GM19193 (cell line): ENCODE results near the gene SMARCA1.

Experiments used
- POLR2A ChIP-seq: IDR thresholded peaks from 4 replicates; pipeline ENCODE4 v1.6.1; 2011; ENCODE audit not compliant: insufficient read depth, insufficient read length; ENCODE audit errors: extremely low read depth

Gene SMARCA1

GRCh38 chrX:129523079-129523911 is at the start of gene SMARCA1:
SMARCA1 (minus strand) TSS chrX:129523490; CDS start chrX:129523370, 120 bp downstream.
- TF ChIP-seq POLR2A: no peak

GRCh38 chrX:129572422-129572821 is 49.1 kb upstream of the SMARCA1 start:
- TF ChIP-seq POLR2A: no peak

- no peak for TF ChIP-seq POLR2A
Observed at GRCh38 chrX:129568349-129568748, 45.1 kb upstream of the SMARCA1 start.

GRCh38 chrX:129566073-129566472 is 42.8 kb upstream of the SMARCA1 start:
- no peak for TF ChIP-seq POLR2A

GRCh38 chrX:129565046-129565650 is 41.9 kb upstream of the SMARCA1 start:
- TF ChIP-seq POLR2A: no peak

- no peak for TF ChIP-seq POLR2A
Observed at GRCh38 chrX:129561453-129561852, 38.2 kb upstream of the SMARCA1 start.

- no peak for TF ChIP-seq POLR2A
Observed at GRCh38 chrX:129559783-129560182, 36.5 kb upstream of the SMARCA1 start.

- no peak for TF ChIP-seq POLR2A
Observed at GRCh38 chrX:129557844-129558480, 34.7 kb upstream of the SMARCA1 start.

GRCh38 chrX:129556806-129557315 is 33.6 kb upstream of the SMARCA1 start:
- TF ChIP-seq POLR2A: no peak

GRCh38 chrX:129553619-129554288 is 30.5 kb upstream of the SMARCA1 start:
- TF ChIP-seq POLR2A: no peak

- TF ChIP-seq POLR2A: no peak
Observed at GRCh38 chrX:129549124-129549523, 25.8 kb upstream of the SMARCA1 start.

- no peak for TF ChIP-seq POLR2A
Observed at GRCh38 chrX:129545408-129545807, 22.1 kb upstream of the SMARCA1 start.

GRCh38 chrX:129544780-129545179 is 21.5 kb upstream of the SMARCA1 start:
- TF ChIP-seq POLR2A: no peak

GRCh38 chrX:129540722-129541184 is 17.5 kb upstream of the SMARCA1 start:
- no peak for TF ChIP-seq POLR2A

- peak; percentile 50 for TF ChIP-seq POLR2A
Observed at GRCh38 chrX:129540068-129540653, 16.9 kb upstream of the SMARCA1 start, which contains the start of gene OCRL. OCRL (plus strand) TSS chrX:129540259; CDS start chrX:129540440, 181 bp downstream.
